NCI-H524 treated with DMSO at 0.1 percent for 48 hours (cell line): ENCODE results near the gene CT45A1.
"Not testable (repeated sequence)": the region's sequence is repeated elsewhere in the genome, so short reads cannot be mapped to it uniquely, and the experiment has no call there.

Source experiments
- DNase-seq: peaks from one replicate; lab custom pipeline; 2025; lab: John Stamatoyannopoulos, UW

CT45A1 gene

GRCh38 chrX:135713183-135713689, at the start of gene CT45A1:
TSS of gene CT45A1 (plus strand) at chrX:135713639. CDS start at chrX:135718941, 5,302 bp downstream.
- not testable (repeated sequence) for DNase-seq

GRCh38 chrX:135672979-135673378, 40.5 kb upstream of the CT45A1 start:
- not testable (repeated sequence) for DNase-seq

GRCh38 chrX:135688137-135688536, 25.3 kb upstream of the CT45A1 start:
- no peak for DNase-seq

GRCh38 chrX:135695471-135695870, 18.0 kb upstream of the CT45A1 start:
- no peak for DNase-seq

- DNase-seq: no peak
These were observed 15.8 kb upstream of the CT45A1 start for GRCh38 chrX:135697601-135698000.

GRCh38 chrX:135698924-135699323, 14.5 kb upstream of the CT45A1 start:
- DNase-seq: no peak

- peak; percentile 1 for DNase-seq
These were observed 5.6 kb upstream of the CT45A1 start for GRCh38 chrX:135707880-135708279.

- DNase-seq: no peak
These were observed 356 bp downstream of the CT45A1 start for GRCh38 chrX:135713795-135714194.

GRCh38 chrX:135734666-135735065, 21.2 kb downstream of the CT45A1 start:
- DNase-seq: not testable (repeated sequence)

- DNase-seq: no peak
These were observed 24.1 kb downstream of the CT45A1 start for GRCh38 chrX:135737366-135738071.

- no peak for DNase-seq
These were observed 27.3 kb downstream of the CT45A1 start for GRCh38 chrX:135740681-135741149.

GRCh38 chrX:135741192-135741715, 27.8 kb downstream of the CT45A1 start:
- DNase-seq: no peak

- DNase-seq: not testable (repeated sequence)
These were observed 31.3 kb downstream of the CT45A1 start for GRCh38 chrX:135744739-135745138.

GRCh38 chrX:135768091-135768490, 54.7 kb downstream of the CT45A1 start, which contains the start of gene CT45A3:
TSS of gene CT45A3 (minus strand) at chrX:135768191. CDS start at chrX:135764444, 3,747 bp downstream.
- DNase-seq: not testable (repeated sequence)
